K562 (cell line): ENCODE measurements around the gene UCK1. TPM values are rescaled to one million over a fixed set of nuclear protein-coding genes. Genes with fewer than 3 reads are reported as not detected.

Experiments used
- ATAC-seq: fragments of 200-7000 bp; cut with Tn5 transposase; 3 replicates; pipeline ENCODE4 v1.9.1; 2020; ENCODE audit warnings: moderate library complexity
- BruUV-seq: library from RNA; stranded (reverse); fragments of 400-500 nt; replicated peaks from 2 replicates; lab custom pipeline; 2021; lab: Mats Ljungman, UMichigan
- CTCF ChIA-PET: fragments of 300-600 bp; formaldehyde crosslinking; extraction: SDS; loops from one replicate; lab custom pipeline; 2021; ENCODE audit warnings: low intra/inter-chr PET ratio; lab: Yijun Ruan, JAX
- POLR2A ChIA-PET: fragments of 300-600, 350-650 bp; sonication (Branson Sonifier 250); formaldehyde crosslinking; extraction: SDS; loops from one replicate; lab custom pipeline; 2021; ENCODE audit warnings: antibody characterized with exemption, inconsistent platforms; lab: Yijun Ruan, JAX
- DNase-seq, 4 experiments: peaks; one replicate each; pipeline versions ENCODE4 v3.0.0 to v3.0.0-alpha.2; 2011 to 2018; ENCODE audit warnings: low spot score in 3 of 4, mixed read lengths in 3 of 4; ENCODE audit errors: extremely low read depth in 1 of 4
- FAIRE-seq: peaks from 2 replicates; lab custom pipeline; 2011; peaks lifted over from hg19 to GRCh38; lab: Jason Lieb, UNC
- H2AFZ ChIP-seq: 2 replicates; pipeline ENCODE4 v1.6.0; 2011; ENCODE audit warnings: low read depth, low read length, control low read depth, inconsistent platforms
- H3K27ac ChIP-seq: fragments of 200-600 bp; 3 replicates; pipeline ENCODE4 v1.8.0; 2011; ENCODE audit warnings: low read depth, mild to moderate bottlenecking, control low read depth, inconsistent platforms, low read length, moderate library complexity, mixed read lengths; ENCODE audit errors: extremely low read depth
- H3K27me3 ChIP-seq, 2 experiments: fragments of 300-600 bp in 1 of 2; 2 replicates in 1 of 2; 3 replicates in 1 of 2; pipeline versions ENCODE4 v1.6.0 to v1.8.0; 2011; ENCODE audit warnings: inconsistent platforms in 2 of 2, low read length in 2 of 2, mild to moderate bottlenecking in 1 of 2, mixed read lengths in 1 of 2, moderate library complexity in 1 of 2; ENCODE audit not compliant: control insufficient read depth in 2 of 2, insufficient read depth in 2 of 2
- H3K36me3 ChIP-seq: fragments of 300-600 bp; 3 replicates; pipeline ENCODE4 v1.8.0; 2011; ENCODE audit warnings: mild to moderate bottlenecking, low read length, inconsistent platforms; ENCODE audit not compliant: control insufficient read depth, insufficient read depth
- H3K4me1 ChIP-seq, 2 experiments: fragments of 200-600 bp in 1 of 2; replicated peaks in 1 of 2; 2 replicates in 1 of 2; 3 replicates in 1 of 2; pipeline versions ENCODE4 v1.5.1 to v1.8.0; 2011; ENCODE audit warnings: inconsistent platforms in 2 of 2, low read length in 2 of 2, mild to moderate bottlenecking in 1 of 2, mixed read lengths in 1 of 2, moderate library complexity in 1 of 2; ENCODE audit not compliant: control insufficient read depth in 2 of 2, insufficient read depth in 2 of 2
- H3K4me2 ChIP-seq: 2 replicates; pipeline ENCODE4 v1.6.1; 2011; ENCODE audit warnings: low read length, control low read depth, inconsistent platforms, mixed read lengths; ENCODE audit not compliant: insufficient read depth
- H3K4me3 ChIP-seq: fragments of 200-600 bp; sonication (generic), shearing (Covaris generic); 2 replicates; pipeline ENCODE4 v1.5.1; 2016; ENCODE audit warnings: control low read depth, inconsistent platforms
- H3K79me2 ChIP-seq: fragments of 200-600 bp; 3 replicates; pipeline ENCODE4 v1.8.0; 2011; ENCODE audit warnings: low read length, inconsistent platforms; ENCODE audit not compliant: control insufficient read depth, insufficient read depth
- H3K9ac ChIP-seq, 2 experiments: 2 replicates each; pipeline versions ENCODE4 v1.6.0 to v1.6.1; 2011; ENCODE audit warnings: low read depth in 2 of 2, low read length in 2 of 2, control low read depth in 1 of 2, inconsistent platforms in 1 of 2, mild to moderate bottlenecking in 1 of 2, mixed read lengths in 1 of 2; ENCODE audit not compliant: insufficient read depth in 1 of 2
- H3K9me1 ChIP-seq: one replicate; pipeline ENCODE4 v1.6.0; 2011; ENCODE audit warnings: inconsistent platforms, mild to moderate bottlenecking, low read length, moderate library complexity; ENCODE audit not compliant: control insufficient read depth, insufficient read depth
- H3K9me3 ChIP-seq: replicated peaks from 2 replicates; pipeline ENCODE4 v1.5.1; 2011; ENCODE audit warnings: low read depth, low read length, inconsistent platforms; ENCODE audit not compliant: control insufficient read depth, insufficient read depth
- H4K20me1 ChIP-seq: replicated peaks from 2 replicates; pipeline ENCODE4 v1.6.1; 2011; ENCODE audit warnings: low read length, inconsistent platforms, mixed read lengths; ENCODE audit not compliant: control insufficient read depth, insufficient read depth
- MCM7 ChIP-seq, 2 experiments: fragments of 450-650 bp; IDR thresholded peaks; 2 replicates each; pipeline ENCODE4 v1.6.1; 2016 to 2018
- NBN ChIP-seq: fragments of 450-650 bp; IDR thresholded peaks from 2 replicates; pipeline ENCODE4 v1.6.1; 2016; ENCODE audit warnings: low read depth, mild to moderate bottlenecking
- PCBP2 ChIP-seq: fragments of 200-400 bp; formaldehyde crosslinking; IDR thresholded peaks from 2 replicates; pipeline ENCODE4 v1.6.1; 2018; ENCODE audit warnings: low read length, low read depth, mild to moderate bottlenecking, moderate library complexity; ENCODE audit not compliant: poor library complexity, severe bottlenecking
- PPARD ChIP-seq: fragments of 250-450 bp; sonication (Bioruptor Pico); IDR thresholded peaks from 2 replicates; pipeline ENCODE4 v1.8.0; 2022; ENCODE audit warnings: inconsistent platforms, mild to moderate bottlenecking, moderate library complexity
- ZFX ChIP-seq: sonication (generic); formaldehyde crosslinking; IDR thresholded peaks from 2 replicates; pipeline ENCODE4 v1.8.0; 2022; ENCODE audit warnings: mild to moderate bottlenecking, missing genetic modification reagents, moderate library complexity
- WGBS: fragments of 100-300 bp; shearing (Covaris generic); methylation state at CpG from one replicate; pipeline ENCODE4 v1.1.6; 2016; ENCODE audit warnings: low coverage, mixed read lengths; ENCODE audit not compliant: insufficient coverage; ENCODE audit errors: missing lambda C conversion rate; 5-methylcytosine and 5-hydroxymethylcytosine counted together
- in situ Hi-C: fragments of 300-500 bp; cut with MboI; formaldehyde crosslinking; loops from 4 replicates; pipeline ENCODE4 v1.15.0; 2018; ENCODE audit warnings: inconsistent platforms, mixed read lengths
- intact Hi-C: fragments of 100-400 bp; cut with micrococcal nuclease; formaldehyde crosslinking; loops from 2 replicates; pipeline ENCODE4 v1.14.2; 2022
- polyA plus RNA-seq, 8 experiments: library from polyadenylated mRNA; depleted of rRNA in 4 of 8; stranded (reverse) in 5 of 8; unstranded in 3 of 8; fragments of >200 nt; fragmentation: Nextera tagmentation in 2 of 8; fragmentation: Illumina TruSeq in 1 of 8; extraction: Ambion mirVana in 2 of 8; extraction: Trizol in 1 of 8; gene quantifications; 2 replicates each; pipeline versions ENCODE4 v1.2.1 to v1.2.3, GENCODE V29; 2011 to 2014; ENCODE audit warnings: inconsistent platforms in 1 of 8, missing spikeins in 1 of 8
- total RNA-seq, 7 experiments: library from RNA; depleted of rRNA in 6 of 7; stranded (reverse); fragments of >200 nt in 6 of 7; fragmentation: Illumina TruSeq in 2 of 7; extraction: Trizol in 2 of 7; gene quantifications; 2 replicates each; pipeline versions ENCODE4 v1.2.1 to v1.2.3, GENCODE V29; 2011 to 2021; ENCODE audit warnings: low replicate concordance in 1 of 7
- TF ChIP-seq, protein P1 (sequence below), 2 experiments: fragments of 450-650 bp; IDR thresholded peaks; 2 replicates each; pipeline ENCODE4 v1.6.1; 2016; ENCODE audit warnings: mild to moderate bottlenecking in 2 of 2, borderline replicate concordance in 1 of 2, low read depth in 1 of 2, moderate library complexity in 1 of 2
- TF ChIP-seq, protein P2 (sequence below): fragments of 200-800 bp; sonication (Bioruptor generic); IDR thresholded peaks from 2 replicates; pipeline ENCODE4 v1.6.1; 2016; ENCODE audit warnings: missing genetic modification characterization, missing compliant biosample characterization

The UCK1 gene
- total and polyA plus RNA-seq, 9 of the 15 experiments (the other 6 are each of a cell fraction or from before 2014, with no cell fraction given) = 0.27 to 27.5 (median 16.1) TPM

DNA sequence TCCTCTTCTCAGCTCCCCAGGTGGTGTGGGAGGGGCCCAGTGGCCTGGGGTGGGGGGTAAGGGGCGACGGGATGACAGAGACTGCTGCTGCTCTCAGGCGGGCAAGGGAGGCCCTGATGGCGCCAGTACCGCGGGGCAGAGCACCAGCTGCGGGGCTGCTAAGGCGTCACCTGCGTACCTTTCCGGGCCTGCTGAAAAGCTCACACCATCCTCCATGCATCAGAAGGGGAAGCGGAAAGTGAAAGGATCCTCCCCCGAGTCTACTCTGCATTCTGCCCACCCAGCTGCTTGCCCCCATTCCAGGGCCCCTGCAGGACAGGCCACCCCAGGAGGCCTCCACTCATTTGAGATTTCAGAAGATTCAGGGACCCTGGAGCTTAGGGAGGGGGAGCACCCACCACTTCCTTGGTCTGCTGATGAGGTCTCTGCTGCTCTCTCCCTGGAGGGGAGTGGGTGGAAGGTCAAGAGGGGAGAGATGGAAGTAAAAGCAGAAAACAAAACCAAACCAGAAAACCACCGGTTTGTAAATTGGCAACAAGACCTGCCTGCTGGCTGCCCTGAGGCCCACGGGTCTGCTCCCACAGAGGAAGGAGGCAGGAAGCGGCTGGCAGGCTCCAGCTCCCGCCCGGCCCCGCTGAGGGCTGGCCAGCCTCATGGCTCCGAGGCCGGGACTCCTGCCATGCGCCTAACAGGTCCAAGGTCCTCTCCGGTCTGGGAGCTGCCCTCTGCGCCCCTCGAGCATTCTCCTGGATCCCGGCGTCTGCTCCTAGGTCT is 47.9 kb upstream of the UCK1 start:
- Histone ChIP-seq H3K9ac (no peak overlapping the region), H3K79me2 (no peaks in the 10 kb centered on the region), H3K9me1 (no peaks in the 10 kb centered on the region), H3K4me3 (no peak overlapping the region), H3K27me3 (no peaks in the 10 kb centered on the region), H3K4me1 (peaks cover 0 to 17% of the 10 kb centered on the region in 2 experiments; a peak in 1 of 5 replicates), H2AFZ (no peak overlapping the region), H4K20me1 (no peaks in the 10 kb centered on the region), H3K9me3 (no peaks in the 10 kb centered on the region), H3K27ac (no peak overlapping the region), H3K4me2 (no peak overlapping the region), H3K36me3 (peaks cover 29% of the 10 kb centered on the region; the same call in 2 of the 3 replicates)
- POLR2A ChIA-PET = interaction anchor here (0.6 kb wide), 1 partner anchor 49 kb away, joined by 5 read pairs; no protein-coding TSS in a partner anchor
- ATAC-seq (no peak), DNase-seq (no peak), FAIRE-seq (no peak)
- CTCF ChIA-PET = no interaction called here
- intact Hi-C loops (no loop called here), in situ Hi-C loops (no loop called here)
- WGBS = 88% methylated on average over 13 of the region's 26 CpGs
- BruUV-seq = no TSS peak
- TF ChIP-seq ZFX = no peak
- TF ChIP-seq, protein P1, sequence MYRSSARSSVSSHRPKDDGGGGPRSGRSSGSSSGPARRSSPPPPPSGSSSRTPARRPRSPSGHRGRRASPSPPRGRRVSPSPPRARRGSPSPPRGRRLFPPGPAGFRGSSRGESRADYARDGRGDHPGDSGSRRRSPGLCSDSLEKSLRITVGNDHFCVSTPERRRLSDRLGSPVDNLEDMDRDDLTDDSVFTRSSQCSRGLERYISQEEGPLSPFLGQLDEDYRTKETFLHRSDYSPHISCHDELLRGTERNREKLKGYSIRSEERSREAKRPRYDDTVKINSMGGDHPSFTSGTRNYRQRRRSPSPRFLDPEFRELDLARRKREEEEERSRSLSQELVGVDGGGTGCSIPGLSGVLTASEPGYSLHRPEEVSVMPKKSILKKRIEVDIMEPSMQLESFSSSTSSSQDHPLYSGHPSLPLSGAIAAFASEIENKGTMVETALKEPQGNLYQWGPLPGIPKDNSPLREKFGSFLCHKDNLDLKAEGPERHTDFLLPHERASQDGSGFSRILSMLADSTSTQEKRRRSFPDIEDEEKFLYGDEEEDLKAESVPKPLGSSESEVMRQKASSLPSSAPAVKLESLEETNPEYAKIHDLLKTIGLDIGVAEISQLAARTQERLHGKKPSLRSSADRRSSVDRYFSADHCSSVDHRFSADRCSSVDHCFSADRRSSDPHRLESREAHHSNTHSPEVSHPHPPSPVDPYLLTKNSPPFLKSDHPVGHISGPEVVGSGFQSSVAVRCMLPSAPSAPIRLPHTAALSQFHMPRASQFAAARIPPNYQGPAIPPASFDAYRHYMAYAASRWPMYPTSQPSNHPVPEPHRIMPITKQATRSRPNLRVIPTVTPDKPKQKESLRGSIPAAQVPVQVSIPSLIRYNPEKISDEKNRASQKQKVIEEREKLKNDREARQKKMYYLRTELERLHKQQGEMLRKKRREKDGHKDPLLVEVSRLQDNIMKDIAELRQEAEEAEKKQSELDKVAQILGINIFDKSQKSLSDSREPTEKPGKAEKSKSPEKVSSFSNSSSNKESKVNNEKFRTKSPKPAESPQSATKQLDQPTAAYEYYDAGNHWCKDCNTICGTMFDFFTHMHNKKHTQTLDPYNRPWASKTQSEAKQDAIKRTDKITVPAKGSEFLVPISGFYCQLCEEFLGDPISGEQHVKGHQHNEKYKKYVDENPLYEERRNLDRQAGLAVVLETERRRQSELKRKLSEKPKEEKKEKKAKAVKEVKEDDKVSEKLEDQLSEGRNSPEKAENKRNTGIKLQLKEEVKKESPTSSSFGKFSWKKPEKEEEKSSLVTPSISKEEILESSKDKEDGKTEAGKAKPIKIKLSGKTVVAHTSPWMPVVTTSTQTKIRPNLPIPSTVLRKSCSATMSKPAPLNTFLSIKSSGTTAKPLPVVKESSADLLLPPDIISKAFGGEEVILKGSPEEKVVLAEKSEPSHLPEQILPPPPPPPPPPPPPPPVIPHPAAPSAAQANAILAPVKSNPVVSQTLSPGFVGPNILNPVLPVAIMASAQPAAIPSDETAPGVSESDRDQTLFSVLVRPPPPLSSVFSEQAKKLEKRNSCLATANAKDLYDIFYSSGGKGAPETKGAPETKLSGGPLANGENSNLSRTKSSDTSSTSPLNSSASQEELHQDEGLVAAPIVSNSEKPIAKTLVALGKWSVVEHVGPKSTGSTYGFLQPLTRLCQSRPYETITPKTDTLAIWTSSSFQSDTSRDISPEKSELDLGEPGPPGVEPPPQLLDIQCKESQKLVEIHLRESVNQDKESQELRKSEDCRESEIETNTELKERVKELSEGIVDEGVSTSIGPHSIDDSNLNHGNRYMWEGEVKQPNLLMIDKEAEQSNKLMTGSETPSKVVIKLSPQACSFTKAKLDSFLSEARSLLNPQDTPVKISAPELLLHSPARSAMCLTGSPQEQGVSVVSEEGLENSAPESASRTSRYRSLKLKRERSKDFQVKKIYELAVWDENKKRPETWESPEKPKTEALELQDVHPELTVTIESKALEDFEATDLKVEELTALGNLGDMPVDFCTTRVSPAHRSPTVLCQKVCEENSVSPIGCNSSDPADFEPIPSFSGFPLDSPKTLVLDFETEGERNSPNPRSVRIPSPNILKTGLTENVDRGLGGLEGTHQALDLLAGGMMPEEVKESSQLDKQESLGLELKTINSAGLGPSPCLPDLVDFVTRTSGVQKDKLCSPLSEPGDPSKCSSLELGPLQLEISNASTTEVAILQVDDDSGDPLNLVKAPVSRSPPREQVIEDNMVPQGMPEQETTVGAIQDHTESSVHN (IDR thresholded peaks at IDR 0.05; ENCODE audit: borderline replicate concordance in 1 of 2, low read depth in 1 of 2) = no peak
- TF ChIP-seq, protein P2, sequence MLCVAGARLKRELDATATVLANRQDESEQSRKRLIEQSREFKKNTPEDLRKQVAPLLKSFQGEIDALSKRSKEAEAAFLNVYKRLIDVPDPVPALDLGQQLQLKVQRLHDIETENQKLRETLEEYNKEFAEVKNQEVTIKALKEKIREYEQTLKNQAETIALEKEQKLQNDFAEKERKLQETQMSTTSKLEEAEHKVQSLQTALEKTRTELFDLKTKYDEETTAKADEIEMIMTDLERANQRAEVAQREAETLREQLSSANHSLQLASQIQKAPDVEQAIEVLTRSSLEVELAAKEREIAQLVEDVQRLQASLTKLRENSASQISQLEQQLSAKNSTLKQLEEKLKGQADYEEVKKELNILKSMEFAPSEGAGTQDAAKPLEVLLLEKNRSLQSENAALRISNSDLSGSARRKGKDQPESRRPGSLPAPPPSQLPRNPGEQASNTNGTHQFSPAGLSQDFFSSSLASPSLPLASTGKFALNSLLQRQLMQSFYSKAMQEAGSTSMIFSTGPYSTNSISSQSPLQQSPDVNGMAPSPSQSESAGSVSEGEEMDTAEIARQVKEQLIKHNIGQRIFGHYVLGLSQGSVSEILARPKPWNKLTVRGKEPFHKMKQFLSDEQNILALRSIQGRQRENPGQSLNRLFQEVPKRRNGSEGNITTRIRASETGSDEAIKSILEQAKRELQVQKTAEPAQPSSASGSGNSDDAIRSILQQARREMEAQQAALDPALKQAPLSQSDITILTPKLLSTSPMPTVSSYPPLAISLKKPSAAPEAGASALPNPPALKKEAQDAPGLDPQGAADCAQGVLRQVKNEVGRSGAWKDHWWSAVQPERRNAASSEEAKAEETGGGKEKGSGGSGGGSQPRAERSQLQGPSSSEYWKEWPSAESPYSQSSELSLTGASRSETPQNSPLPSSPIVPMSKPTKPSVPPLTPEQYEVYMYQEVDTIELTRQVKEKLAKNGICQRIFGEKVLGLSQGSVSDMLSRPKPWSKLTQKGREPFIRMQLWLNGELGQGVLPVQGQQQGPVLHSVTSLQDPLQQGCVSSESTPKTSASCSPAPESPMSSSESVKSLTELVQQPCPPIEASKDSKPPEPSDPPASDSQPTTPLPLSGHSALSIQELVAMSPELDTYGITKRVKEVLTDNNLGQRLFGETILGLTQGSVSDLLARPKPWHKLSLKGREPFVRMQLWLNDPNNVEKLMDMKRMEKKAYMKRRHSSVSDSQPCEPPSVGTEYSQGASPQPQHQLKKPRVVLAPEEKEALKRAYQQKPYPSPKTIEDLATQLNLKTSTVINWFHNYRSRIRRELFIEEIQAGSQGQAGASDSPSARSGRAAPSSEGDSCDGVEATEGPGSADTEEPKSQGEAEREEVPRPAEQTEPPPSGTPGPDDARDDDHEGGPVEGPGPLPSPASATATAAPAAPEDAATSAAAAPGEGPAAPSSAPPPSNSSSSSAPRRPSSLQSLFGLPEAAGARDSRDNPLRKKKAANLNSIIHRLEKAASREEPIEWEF = no peak
- TF ChIP-seq PPARD (CRISPR knock-in tag) = no peak
- TF ChIP-seq NBN = no peak
- TF ChIP-seq MCM7 (IDR thresholded peaks at IDR 0.05) = no peak
- TF ChIP-seq PCBP2 = no peak
